ENCODE data around the gene RCL1. TPM values are rescaled to one million over a fixed set of nuclear protein-coding genes. Genes with fewer than 3 reads are reported as not detected.

The RCL1 gene
- polyA plus RNA-seq, 3 donors: 2.2 to 3.0 (median 3.0) TPM

- Mint-ChIP-seq H3K4me1 (peaks cover 37% of the 10 kb centered on the region), H3K27me3 (ENCODE audit: low read depth in 3 of 3) (peaks cover 0 to 3% (median 0%) of the 10 kb centered on the region in 3 donors), H3K36me3 (peaks cover 0 to 2% of the 10 kb centered on the region in 2 donors), H3K27ac (peak overlapping the region in 4 of 7 donors; percentile 23 to 66 (median 32)), H3K9me3 (peaks cover 0 to 2% (median 0%) of the 10 kb centered on the region in 7 donors), H3K4me3 (peak overlapping the region; percentile 31 to 70)
- Histone ChIP-seq H3K36me3 (replicated peaks in 1 of 2; ENCODE audit: control insufficient read depth in 1 of 2, insufficient read depth in 2 of 2, low read length in 2 of 2) (no peaks in the 10 kb centered on the region), H4K20me1 (ENCODE audit: insufficient read depth, low read length) (peaks cover 6% of the 10 kb centered on the region), H3K4me2 (replicated peaks; ENCODE audit: extremely low read depth, low read length, poor library complexity, severe bottlenecking) (peak overlapping the region; percentile 57), H3K9me3 (replicated peaks in 1 of 2; ENCODE audit: control insufficient read depth in 1 of 2, insufficient read depth in 1 of 2, low read length in 2 of 2) (no peaks in the 10 kb centered on the region), H3K27ac (ENCODE audit: low read depth in 1 of 2, low read length in 2 of 2) (no peak overlapping the region), H2AFZ (ENCODE audit: insufficient read depth, low read depth, low read length, poor library complexity, severe bottlenecking) (no peak overlapping the region), H3K4me3 (replicated peaks in 1 of 3; ENCODE audit: low read depth in 2 of 3, low read length in 3 of 3) (peak overlapping the region in 2 of 3 experiments; percentile 4 to 18), H3K79me2 (ENCODE audit: insufficient read depth, low read length) (peaks cover 70% of the 10 kb centered on the region), H3K27me3 (ENCODE audit: control insufficient read depth in 2 of 2, insufficient read depth in 2 of 2, low read length in 2 of 2) (no peaks in the 10 kb centered on the region), H3K9ac (ENCODE audit: insufficient read depth, low read length, poor library complexity, severe bottlenecking) (no peak overlapping the region), H3K4me1 (ENCODE audit: control insufficient read depth in 1 of 2, insufficient read depth in 2 of 2, low read length in 2 of 2) (peaks cover 28 to 34% of the 10 kb centered on the region in 2 donors)
- 0% methylated on average over 2 of the region's 4 CpGs for WGBS (ENCODE audit: insufficient coverage)
- intact Hi-C loops (cut with micrococcal nuclease): loop anchor here (5.0 to 10.0 kb wide), 6 partner anchors 36 to 837 kb away; partner anchors contain the start of genes AK3 (in 1 of the 2), CDC37L1 (in 1 of the 2) and JAK2 (in 1 of the 2)
- no peak for TF ChIP-seq CTCF (IDR thresholded peaks at IDR 0.05)
- peak in 1 of 3 donors; percentile 25 for DNase-seq
Measured at GRCh38 chr9:4797854-4798150, 5.1 kb downstream of the RCL1 start.

- H3K4me3 Mint-ChIP-seq: no peak overlapping the region
- Histone ChIP-seq H4K20me1 (ENCODE audit: insufficient read depth, low read length) (peaks cover 6% of the 10 kb centered on the region), H3K4me3 (replicated peaks in 1 of 3; ENCODE audit: low read depth in 2 of 3, low read length in 3 of 3) (peak overlapping the region in 1 of 3 experiments; percentile 18), H3K4me2 (replicated peaks; ENCODE audit: extremely low read depth, low read length, poor library complexity, severe bottlenecking) (peak overlapping the region; percentile 57), H3K36me3 (replicated peaks in 1 of 2; ENCODE audit: control insufficient read depth in 1 of 2, insufficient read depth in 2 of 2, low read length in 2 of 2) (no peaks in the 10 kb centered on the region), H2AFZ (ENCODE audit: insufficient read depth, low read depth, low read length, poor library complexity, severe bottlenecking) (no peak overlapping the region), H3K9ac (ENCODE audit: insufficient read depth, low read length, poor library complexity, severe bottlenecking) (no peak overlapping the region), H3K4me1 (ENCODE audit: control insufficient read depth in 1 of 2, insufficient read depth in 2 of 2, low read length in 2 of 2) (peaks cover 25 to 30% of the 10 kb centered on the region in 2 donors), H3K27ac (ENCODE audit: low read depth in 1 of 2, low read length in 2 of 2) (no peak overlapping the region), H3K79me2 (ENCODE audit: insufficient read depth, low read length) (peaks cover 75% of the 10 kb centered on the region), H3K9me3 (replicated peaks in 1 of 2; ENCODE audit: control insufficient read depth in 1 of 2, insufficient read depth in 1 of 2, low read length in 2 of 2) (no peaks in the 10 kb centered on the region), H3K27me3 (ENCODE audit: control insufficient read depth in 2 of 2, insufficient read depth in 2 of 2, low read length in 2 of 2) (no peaks in the 10 kb centered on the region)
- H3K27ac Mint-ChIP-seq: peak overlapping the region in 4 of 7 donors; percentile 23 to 66 (median 32)
- H3K27me3 Mint-ChIP-seq (ENCODE audit: low read depth in 3 of 3): peaks cover 0 to 3% (median 0%) of the 10 kb centered on the region in 3 donors
- no peak for DNase-seq
- TF ChIP-seq CTCF (IDR thresholded peaks at IDR 0.05): no peak
- intact Hi-C loops (cut with micrococcal nuclease): loop anchor here (5.0 to 10.0 kb wide), 6 partner anchors 36 to 836 kb away; partner anchors contain the start of genes AK3 (in 1 of the 2), CDC37L1 (in 1 of the 2) and JAK2 (in 1 of the 2)
- H3K36me3 Mint-ChIP-seq: peaks cover 0 to 2% of the 10 kb centered on the region in 2 donors
- peaks cover 36% of the 10 kb centered on the region for H3K4me1 Mint-ChIP-seq
- no CpG with 5 or more reads among the region's 2 CpGs for WGBS (ENCODE audit: insufficient coverage)
- no peaks in the 10 kb centered on the region for H3K9me3 Mint-ChIP-seq
Measured at GRCh38 chr9:4798281-4799032, 5.7 kb downstream of the RCL1 start.
